MM.1S (cell line): ENCODE results near the gene KANK4.

Source experiments
- EZH2 ChIP-seq: fragments of 300-600 bp; sonication (generic); optimal IDR thresholded peaks from 2 replicates; pipeline ENCODE3; 2017; ENCODE audit warnings: low read depth, mild to moderate bottlenecking, antibody characterized with exemption, low read length, mixed read lengths
- TF ChIP-seq, protein P1 (sequence below): fragments of 300-600 bp; sonication (generic); IDR thresholded peaks from 2 replicates; pipeline ENCODE4 v1.5.1; 2016; ENCODE audit warnings: antibody characterized with exemption, low read length, mixed read lengths

- TF ChIP-seq, protein P1, sequence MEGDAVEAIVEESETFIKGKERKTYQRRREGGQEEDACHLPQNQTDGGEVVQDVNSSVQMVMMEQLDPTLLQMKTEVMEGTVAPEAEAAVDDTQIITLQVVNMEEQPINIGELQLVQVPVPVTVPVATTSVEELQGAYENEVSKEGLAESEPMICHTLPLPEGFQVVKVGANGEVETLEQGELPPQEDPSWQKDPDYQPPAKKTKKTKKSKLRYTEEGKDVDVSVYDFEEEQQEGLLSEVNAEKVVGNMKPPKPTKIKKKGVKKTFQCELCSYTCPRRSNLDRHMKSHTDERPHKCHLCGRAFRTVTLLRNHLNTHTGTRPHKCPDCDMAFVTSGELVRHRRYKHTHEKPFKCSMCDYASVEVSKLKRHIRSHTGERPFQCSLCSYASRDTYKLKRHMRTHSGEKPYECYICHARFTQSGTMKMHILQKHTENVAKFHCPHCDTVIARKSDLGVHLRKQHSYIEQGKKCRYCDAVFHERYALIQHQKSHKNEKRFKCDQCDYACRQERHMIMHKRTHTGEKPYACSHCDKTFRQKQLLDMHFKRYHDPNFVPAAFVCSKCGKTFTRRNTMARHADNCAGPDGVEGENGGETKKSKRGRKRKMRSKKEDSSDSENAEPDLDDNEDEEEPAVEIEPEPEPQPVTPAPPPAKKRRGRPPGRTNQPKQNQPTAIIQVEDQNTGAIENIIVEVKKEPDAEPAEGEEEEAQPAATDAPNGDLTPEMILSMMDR, result no peak
- no peak for TF ChIP-seq EZH2
Observed at GRCh38 chr1:62281922-62282555, 37.2 kb downstream of the KANK4 start.
